Posterior vena cava (tissue), 2 donors: ENCODE measurements around the gene ZFHX3. TPM values are rescaled to one million over a fixed set of nuclear protein-coding genes. Genes with fewer than 3 reads are reported as not detected.

Experiments used
- DNase-seq: peaks from one replicate; pipeline ENCODE4 v3.0.0-alpha.2; 2020; ENCODE audit warnings: low spot score
- intact Hi-C, 2 donors: fragments of 100-400 bp; cut with DNase I; formaldehyde crosslinking; loops; one replicate each; pipeline versions ENCODE4 v1.14.1 to v1.14.2; 2022 to 2023
- total RNA-seq, 2 donors: library from RNA; stranded (reverse); fragmentation: NEBNext Ultra II Directional; extraction: Animal tissue kit (Norgen Biotek cat#: 25700); gene quantifications; one replicate each; pipeline ENCODE4 v1.2.1, GENCODE V29; 2021
- donor health status: DM: yes; HTN: yes; CAD: no.
- donor health status: DM: yes; HTN: yes; CAD: no.

Gene ZFHX3
- total RNA-seq, 2 donors from 2014 or later = 40.8 to 43.7 TPM

- intact Hi-C loops = no loop called here
- no peak for DNase-seq
Measured at GRCh38 chr16:72970656-72971055, 77.3 kb downstream of the ZFHX3 start.

- intact Hi-C loops = no loop called here
- DNase-seq = no peak
Measured at GRCh38 chr16:72969812-72970211, 78.1 kb downstream of the ZFHX3 start.

GRCh38 chr16:72969146-72969545, 78.8 kb downstream of the ZFHX3 start:
- intact Hi-C loops = no loop called here

GRCh38 chr16:72967941-72968340, 80.0 kb downstream of the ZFHX3 start:
- DNase-seq = no peak
- intact Hi-C loops = no loop called here

More at GRCh38 chr16:72969146-72969545, 78.8 kb downstream of the ZFHX3 start:
- DNase-seq = no peak

GRCh38 chr16:72963533-72964315, 84.2 kb downstream of the ZFHX3 start:
- intact Hi-C loops = no loop called here
- no peak for DNase-seq

- intact Hi-C loops = no loop called here
Measured at GRCh38 chr16:72962347-72962746, 85.6 kb downstream of the ZFHX3 start.

GRCh38 chr16:72961863-72962262, 86.1 kb downstream of the ZFHX3 start:
- no peak for DNase-seq
- intact Hi-C loops = no loop called here

More at GRCh38 chr16:72962347-72962746, 85.6 kb downstream of the ZFHX3 start:
- no peak for DNase-seq

GRCh38 chr16:72961115-72961832, 86.7 kb downstream of the ZFHX3 start:
- DNase-seq = peak; percentile 72
- intact Hi-C loops = no loop called here

GRCh38 chr16:72960101-72960500, 87.8 kb downstream of the ZFHX3 start:
- intact Hi-C loops = no loop called here
- DNase-seq = peak; percentile 61

GRCh38 chr16:72959301-72959996, 88.5 kb downstream of the ZFHX3 start:
- intact Hi-C loops = loop anchor here in 1 of 2 donors (10.0 kb wide), 1 partner anchor 125 kb away; no protein-coding TSS in a partner anchor
- DNase-seq = peak; percentile 58

GRCh38 chr16:72958522-72959076, 89.3 kb downstream of the ZFHX3 start:
- intact Hi-C loops = loop anchor here in 1 of 2 donors (10.0 kb wide), 1 partner anchor 124 kb away; no protein-coding TSS in a partner anchor

GRCh38 chr16:72957303-72958277, 90.3 kb downstream of the ZFHX3 start:
- intact Hi-C loops = loop anchor here in 1 of 2 donors (10.0 kb wide), 1 partner anchor 123 kb away; no protein-coding TSS in a partner anchor
- DNase-seq = peak; percentile 77

More at GRCh38 chr16:72958522-72959076, 89.3 kb downstream of the ZFHX3 start:
- DNase-seq = no peak

GRCh38 chr16:72956124-72957064, 91.5 kb downstream of the ZFHX3 start:
- no peak for DNase-seq
- intact Hi-C loops = loop anchor here in 1 of 2 donors (10.0 kb wide), 1 partner anchor 122 kb away; no protein-coding TSS in a partner anchor

GRCh38 chr16:72952811-72953271, 95.1 kb downstream of the ZFHX3 start:
- intact Hi-C loops = loop anchor here in 1 of 2 donors (10.0 kb wide), 1 partner anchor 118 kb away; no protein-coding TSS in a partner anchor
- DNase-seq = no peak

- DNase-seq = no peak
- intact Hi-C loops = loop anchor here in 1 of 2 donors (10.0 kb wide), 1 partner anchor 118 kb away; no protein-coding TSS in a partner anchor
Measured at GRCh38 chr16:72952404-72952803, 95.5 kb downstream of the ZFHX3 start.

- intact Hi-C loops = loop anchor here in 1 of 2 donors (10.0 kb wide), 1 partner anchor 117 kb away; no protein-coding TSS in a partner anchor
- no peak for DNase-seq
Measured at GRCh38 chr16:72951916-72952315, 96.0 kb downstream of the ZFHX3 start.

- no peak for DNase-seq
- intact Hi-C loops = loop anchor here in 1 of 2 donors (10.0 kb wide), 1 partner anchor 116 kb away; no protein-coding TSS in a partner anchor
Measured at GRCh38 chr16:72950669-72951068, 97.3 kb downstream of the ZFHX3 start.
